IMR-90 (cell line): ENCODE measurements around the gene SLC51A. TPM values are rescaled to one million over a fixed set of nuclear protein-coding genes. Genes with fewer than 3 reads are reported as not detected.

Source experiments
- ATAC-seq: fragments of 200-7000 bp; cut with Tn5 transposase; 2 replicates; pipeline ENCODE4 v1.9.1; 2020; ENCODE audit warnings: low read depth, mild to moderate bottlenecking, moderate library complexity
- BruUV-seq: library from RNA; stranded (reverse); fragments of 400-500 nt; replicated peaks from 2 replicates; lab custom pipeline; 2021; lab: Mats Ljungman, UMichigan
- CTCF ChIA-PET: fragments of 300-600 bp; formaldehyde crosslinking; extraction: SDS; loops from one replicate; lab custom pipeline; 2021; ENCODE audit warnings: antibody characterized with exemption; lab: Yijun Ruan, JAX
- POLR2A ChIA-PET: fragments of 300-600 bp; sonication (Branson Sonifier 250); formaldehyde crosslinking; loops from one replicate; lab custom pipeline; 2022; ENCODE audit warnings: antibody characterized with exemption; ENCODE audit not compliant: unreplicated experiment; lab: Charles Lee
- DNase-seq: peaks from one replicate; pipeline ENCODE4 v3.0.0; 2013
- H2AFZ ChIP-seq: replicated peaks from 2 replicates; pipeline ENCODE3; 2013; ENCODE audit warnings: low read length, mild to moderate bottlenecking; ENCODE audit not compliant: poor library complexity
- H2AK5ac ChIP-seq: 2 replicates; pipeline ENCODE4 v1.6.1; 2013; ENCODE audit warnings: low read depth, low read length, inconsistent platforms
- H2AK9ac ChIP-seq: replicated peaks from 2 replicates; pipeline ENCODE3; 2013; ENCODE audit warnings: mild to moderate bottlenecking, low read depth, low read length, moderate library complexity; ENCODE audit not compliant: poor library complexity
- H2BK120ac ChIP-seq: 2 replicates; pipeline ENCODE4 v1.6.1; 2013; ENCODE audit warnings: low read depth, low read length, inconsistent platforms
- H2BK15ac ChIP-seq: 3 replicates; pipeline ENCODE4 v1.6.1; 2013; ENCODE audit warnings: low read depth, low read length, inconsistent platforms
- H2BK20ac ChIP-seq: 2 replicates; pipeline ENCODE4 v1.6.1; 2013; ENCODE audit warnings: low read depth, mild to moderate bottlenecking, inconsistent platforms, low read length, moderate library complexity
- H2BK5ac ChIP-seq: 2 replicates; pipeline ENCODE4 v1.6.1; 2013; ENCODE audit warnings: mild to moderate bottlenecking, low read depth, low read length, inconsistent platforms; ENCODE audit not compliant: poor library complexity, severe bottlenecking
- H3K14ac ChIP-seq: replicated peaks from 2 replicates; pipeline ENCODE4 v1.6.1; 2013; ENCODE audit warnings: low read depth, low read length, inconsistent platforms
- H3K18ac ChIP-seq: 2 replicates; pipeline ENCODE4 v1.6.1; 2013; ENCODE audit warnings: low read depth, low read length, control low read depth
- H3K23ac ChIP-seq: 2 replicates; pipeline ENCODE4 v1.6.1; 2013; ENCODE audit warnings: low read depth, low read length, inconsistent platforms
- H3K27ac ChIP-seq: 2 replicates; pipeline ENCODE4 v1.5.1; 2013; ENCODE audit warnings: mild to moderate bottlenecking, control low read depth, low read length; ENCODE audit not compliant: insufficient read depth
- H3K27me3 ChIP-seq: 2 replicates; pipeline ENCODE4 v1.6.1; 2013; ENCODE audit warnings: low read length; ENCODE audit not compliant: control insufficient read depth, insufficient read depth
- H3K36me3 ChIP-seq: 2 replicates; pipeline ENCODE4 v1.6.1; 2013; ENCODE audit warnings: low read length, mixed read lengths; ENCODE audit not compliant: control insufficient read depth, insufficient read depth
- H3K4ac ChIP-seq: 2 replicates; pipeline ENCODE4 v1.6.1; 2013; ENCODE audit warnings: low read depth, low read length, inconsistent platforms
- H3K4me1 ChIP-seq: 2 replicates; pipeline ENCODE4 v1.6.1; 2013; ENCODE audit warnings: low read length, mixed read lengths; ENCODE audit not compliant: control insufficient read depth, insufficient read depth
- H3K4me2 ChIP-seq: 2 replicates; pipeline ENCODE4 v1.6.1; 2013; ENCODE audit warnings: low read depth, mild to moderate bottlenecking, control low read depth, low read length, moderate library complexity
- H3K4me3 ChIP-seq: 2 replicates; pipeline ENCODE4 v1.5.1; 2013; ENCODE audit warnings: low read depth, mild to moderate bottlenecking, control low read depth, low read length, moderate library complexity; ENCODE audit not compliant: insufficient read depth
- H3K56ac ChIP-seq: 2 replicates; pipeline ENCODE4 v1.6.1; 2013; ENCODE audit warnings: low read length, inconsistent platforms; ENCODE audit not compliant: insufficient read depth; ENCODE audit errors: extremely low read depth
- H3K79me1 ChIP-seq, 2 experiments: 2 replicates each; pipeline ENCODE4 v1.6.1; 2013; ENCODE audit warnings: low read length in 2 of 2, inconsistent platforms in 1 of 2, low read depth in 1 of 2
- H3K9ac ChIP-seq: 2 replicates; pipeline ENCODE4 v1.6.1; 2013; ENCODE audit warnings: low read depth, low read length, control low read depth
- H3K9me1 ChIP-seq: 2 replicates; pipeline ENCODE4 v1.6.1; 2013; ENCODE audit warnings: low read length, inconsistent platforms; ENCODE audit not compliant: insufficient read depth
- H3K9me3 ChIP-seq: 2 replicates; pipeline ENCODE4 v1.6.1; 2013; ENCODE audit warnings: low read length; ENCODE audit not compliant: control insufficient read depth, insufficient read depth
- H4K20me1 ChIP-seq: 2 replicates; pipeline ENCODE4 v1.6.1; 2013; ENCODE audit warnings: low read length, inconsistent platforms; ENCODE audit not compliant: insufficient read depth
- H4K5ac ChIP-seq: 2 replicates; pipeline ENCODE4 v1.6.1; 2013; ENCODE audit warnings: mild to moderate bottlenecking, low read depth, low read length, control low read depth
- H4K8ac ChIP-seq, 2 experiments: 2 replicates each; pipeline ENCODE4 v1.6.1; 2013; ENCODE audit warnings: low read depth in 2 of 2, low read length in 2 of 2, control low read depth in 1 of 2, inconsistent platforms in 1 of 2
- H4K91ac ChIP-seq: 2 replicates; pipeline ENCODE4 v1.6.1; 2013; ENCODE audit warnings: low read depth, low read length, inconsistent platforms; ENCODE audit not compliant: insufficient read depth
- BHLHE40 ChIP-seq: fragments of 150-350 bp; IDR thresholded peaks from 2 replicates; pipeline ENCODE4 v1.6.1; 2016; ENCODE audit warnings: mild to moderate bottlenecking, low read depth, low read length
- CEBPB ChIP-seq: IDR thresholded peaks from 2 replicates; pipeline ENCODE4 v1.6.1; 2012; ENCODE audit warnings: low read depth, low read length, improper control_type of control experiment
- CHD1 ChIP-seq: IDR thresholded peaks from 2 replicates; pipeline ENCODE4 v1.6.1; 2012; ENCODE audit warnings: low read depth, low read length, improper control_type of control experiment
- FOS ChIP-seq: fragments of 150-350 bp; IDR thresholded peaks from 2 replicates; pipeline ENCODE4 v1.6.1; 2016; ENCODE audit warnings: low read depth, low read length
- MAFK ChIP-seq: IDR thresholded peaks from 2 replicates; pipeline ENCODE4 v1.6.1; 2012; ENCODE audit warnings: low read depth, low read length, improper control_type of control experiment
- MAZ ChIP-seq: IDR thresholded peaks from 2 replicates; pipeline ENCODE4 v1.6.1; 2012; ENCODE audit warnings: low read depth, mild to moderate bottlenecking, low read length, improper control_type of control experiment, moderate library complexity, borderline replicate concordance
- MXI1 ChIP-seq: IDR thresholded peaks from 2 replicates; pipeline ENCODE4 v1.6.1; 2012; ENCODE audit warnings: low read depth, mild to moderate bottlenecking, low read length, moderate library complexity, borderline replicate concordance
- NFE2L2 ChIP-seq: fragments of 150-350 bp; IDR thresholded peaks from 2 replicates; pipeline ENCODE4 v1.6.1; 2016; ENCODE audit warnings: low read depth, mild to moderate bottlenecking, low read length
- POLR2A ChIP-seq: IDR thresholded peaks from 2 replicates; pipeline ENCODE4 v1.6.1; 2012; ENCODE audit warnings: mild to moderate bottlenecking, low read depth, low read length
- RAD21 ChIP-seq: IDR thresholded peaks from 2 replicates; pipeline ENCODE4 v1.6.1; 2012; ENCODE audit warnings: low read length, improper control_type of control experiment
- RCOR1 ChIP-seq: IDR thresholded peaks from 2 replicates; pipeline ENCODE4 v1.6.1; 2012; ENCODE audit warnings: mild to moderate bottlenecking, low read length, improper control_type of control experiment; ENCODE audit not compliant: insufficient replicate concordance
- RFX5 ChIP-seq: IDR thresholded peaks from 2 replicates; pipeline ENCODE4 v1.8.0; 2012; ENCODE audit warnings: low read depth, mild to moderate bottlenecking, low read length, moderate library complexity
- SMC3 ChIP-seq: fragments of 150-350 bp; IDR thresholded peaks from 2 replicates; pipeline ENCODE4 v1.6.1; 2016; ENCODE audit warnings: low read depth, mild to moderate bottlenecking, antibody characterized with exemption, low read length, moderate library complexity
- WGBS, 2 experiments: methylation state at CpG; one replicate each; pipeline versions ENCODE4 v1.1.5 to v1.1.7; 2013; ENCODE audit warnings: missing lambda C conversion rate in 2 of 2; ENCODE audit not compliant: insufficient read length in 1 of 2; ENCODE audit errors: extremely low coverage in 2 of 2; 5-methylcytosine and 5-hydroxymethylcytosine counted together
- dilution Hi-C: fragments of 300-500 bp; cut with HindIII; formaldehyde crosslinking; loops from one replicate; pipeline ENCODE4 v1.14.3; 2018; ENCODE audit warnings: low sequenced_read_pairs; ENCODE audit not compliant: unreplicated experiment
- in situ Hi-C: fragments of 300-500 bp; cut with MboI; formaldehyde crosslinking; loops from 3 replicates; pipeline ENCODE4 v1.14.3; 2019; ENCODE audit warnings: low sequenced_read_pairs, inconsistent platforms, mixed read lengths
- intact Hi-C: fragments of 100-400 bp; cut with micrococcal nuclease; formaldehyde crosslinking; loops from 2 replicates; pipeline ENCODE4 v1.10.0; 2022
- polyA plus RNA-seq, 3 experiments: library from polyadenylated mRNA; depleted of rRNA; stranded (reverse); fragments of >200 nt; gene quantifications; 2 replicates each; pipeline ENCODE4 v1.2.3, GENCODE V29; 2012; ENCODE audit warnings: low replicate concordance in 1 of 3
- total RNA-seq: library from RNA; depleted of rRNA; stranded (reverse); fragments of >200 nt; gene quantifications from 2 replicates; pipeline ENCODE4 v1.2.3, GENCODE V29; 2012
- TF ChIP-seq, protein P1 (sequence below): fragments of 150-350 bp; IDR thresholded peaks from 2 replicates; pipeline ENCODE4 v1.6.1; 2017; ENCODE audit warnings: mild to moderate bottlenecking, antibody characterized with exemption, low read length, low read depth
- TF ChIP-seq, protein P2 (sequence below): conservative IDR thresholded peaks from 2 replicates; pipeline ENCODE4 v1.5.1; 2012; ENCODE audit warnings: mild to moderate bottlenecking, low read depth, low read length, improper control_type of control experiment
- TF ChIP-seq, protein P3 (sequence below): fragments of 150-350 bp; IDR thresholded peaks from 2 replicates; pipeline ENCODE4 v1.6.1; 2016; ENCODE audit warnings: low read depth, mild to moderate bottlenecking, low read length, moderate library complexity, borderline replicate concordance

SLC51A gene
- total and polyA plus RNA-seq, 2 of the 4 experiments (the other 2 are of a cell fraction): not detected

DNA sequence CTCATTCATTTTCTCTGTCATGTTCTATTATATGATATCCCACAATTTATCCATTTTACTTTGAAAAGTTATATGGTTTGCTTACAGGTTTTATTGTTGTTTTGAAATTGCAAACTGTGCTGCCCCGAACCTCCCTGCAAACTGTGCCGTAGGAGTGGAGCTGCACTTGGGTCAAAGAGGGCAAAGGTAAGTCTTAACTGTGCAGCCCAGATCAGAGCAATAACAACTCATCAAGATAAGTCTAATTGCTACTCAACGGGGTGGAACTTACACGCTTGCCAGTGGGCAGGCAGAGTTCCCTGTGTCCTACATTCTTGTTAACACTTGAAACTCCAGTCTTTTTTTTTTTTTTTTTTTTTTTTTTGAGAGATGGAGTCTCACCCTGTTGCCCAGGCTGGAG, 38.4 kb upstream of the SLC51A start:
- no peak overlapping the region for H4K5ac ChIP-seq
- CTCF ChIA-PET: interaction anchor here (0.6 kb wide), 1 partner anchor 60 kb away, joined by 3 read pairs; no protein-coding TSS in a partner anchor
- H3K14ac ChIP-seq: no peak overlapping the region
- TF ChIP-seq BHLHE40: no peak
- TF ChIP-seq RCOR1: no peak
- no peak for TF ChIP-seq MAFK
- TF ChIP-seq, protein P1, sequence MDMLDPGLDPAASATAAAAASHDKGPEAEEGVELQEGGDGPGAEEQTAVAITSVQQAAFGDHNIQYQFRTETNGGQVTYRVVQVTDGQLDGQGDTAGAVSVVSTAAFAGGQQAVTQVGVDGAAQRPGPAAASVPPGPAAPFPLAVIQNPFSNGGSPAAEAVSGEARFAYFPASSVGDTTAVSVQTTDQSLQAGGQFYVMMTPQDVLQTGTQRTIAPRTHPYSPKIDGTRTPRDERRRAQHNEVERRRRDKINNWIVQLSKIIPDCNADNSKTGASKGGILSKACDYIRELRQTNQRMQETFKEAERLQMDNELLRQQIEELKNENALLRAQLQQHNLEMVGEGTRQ: no peak
- TF ChIP-seq POLR2A: no peak
- no peak for TF ChIP-seq MAZ
- TF ChIP-seq CEBPB: no peak
- TF ChIP-seq CHD1: no peak
- TF ChIP-seq, protein P2, sequence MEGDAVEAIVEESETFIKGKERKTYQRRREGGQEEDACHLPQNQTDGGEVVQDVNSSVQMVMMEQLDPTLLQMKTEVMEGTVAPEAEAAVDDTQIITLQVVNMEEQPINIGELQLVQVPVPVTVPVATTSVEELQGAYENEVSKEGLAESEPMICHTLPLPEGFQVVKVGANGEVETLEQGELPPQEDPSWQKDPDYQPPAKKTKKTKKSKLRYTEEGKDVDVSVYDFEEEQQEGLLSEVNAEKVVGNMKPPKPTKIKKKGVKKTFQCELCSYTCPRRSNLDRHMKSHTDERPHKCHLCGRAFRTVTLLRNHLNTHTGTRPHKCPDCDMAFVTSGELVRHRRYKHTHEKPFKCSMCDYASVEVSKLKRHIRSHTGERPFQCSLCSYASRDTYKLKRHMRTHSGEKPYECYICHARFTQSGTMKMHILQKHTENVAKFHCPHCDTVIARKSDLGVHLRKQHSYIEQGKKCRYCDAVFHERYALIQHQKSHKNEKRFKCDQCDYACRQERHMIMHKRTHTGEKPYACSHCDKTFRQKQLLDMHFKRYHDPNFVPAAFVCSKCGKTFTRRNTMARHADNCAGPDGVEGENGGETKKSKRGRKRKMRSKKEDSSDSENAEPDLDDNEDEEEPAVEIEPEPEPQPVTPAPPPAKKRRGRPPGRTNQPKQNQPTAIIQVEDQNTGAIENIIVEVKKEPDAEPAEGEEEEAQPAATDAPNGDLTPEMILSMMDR: no peak
- TF ChIP-seq, protein P3, sequence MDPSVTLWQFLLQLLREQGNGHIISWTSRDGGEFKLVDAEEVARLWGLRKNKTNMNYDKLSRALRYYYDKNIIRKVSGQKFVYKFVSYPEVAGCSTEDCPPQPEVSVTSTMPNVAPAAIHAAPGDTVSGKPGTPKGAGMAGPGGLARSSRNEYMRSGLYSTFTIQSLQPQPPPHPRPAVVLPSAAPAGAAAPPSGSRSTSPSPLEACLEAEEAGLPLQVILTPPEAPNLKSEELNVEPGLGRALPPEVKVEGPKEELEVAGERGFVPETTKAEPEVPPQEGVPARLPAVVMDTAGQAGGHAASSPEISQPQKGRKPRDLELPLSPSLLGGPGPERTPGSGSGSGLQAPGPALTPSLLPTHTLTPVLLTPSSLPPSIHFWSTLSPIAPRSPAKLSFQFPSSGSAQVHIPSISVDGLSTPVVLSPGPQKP: no peak
- no peak for TF ChIP-seq SMC3
- TF ChIP-seq NFE2L2: no peak
- no peak for TF ChIP-seq RFX5
- no peak for TF ChIP-seq FOS
- TF ChIP-seq RAD21: no peak
- no peak for TF ChIP-seq MXI1
- POLR2A ChIA-PET: no interaction called here
- no peaks in the 10 kb centered on the region for H3K9me1 ChIP-seq
- H4K91ac ChIP-seq: no peak overlapping the region
- no peaks in the 10 kb centered on the region for H3K9me3 ChIP-seq
- no peak overlapping the region for H2AK9ac ChIP-seq
- in situ Hi-C loops: no loop called here
- H2AK5ac ChIP-seq: no peak overlapping the region
- H3K27me3 ChIP-seq: peaks cover 5% of the 10 kb centered on the region; the same call in 1 of the 2 replicates
- no peaks in the 10 kb centered on the region for H4K20me1 ChIP-seq
- H3K79me1 ChIP-seq: no peaks in the 10 kb centered on the region
- H2BK20ac ChIP-seq: no peak overlapping the region
- no peak overlapping the region for H2AFZ ChIP-seq
- no peak overlapping the region for H3K4ac ChIP-seq
- DNase-seq (no peak), ATAC-seq (no peak)
- H4K8ac ChIP-seq: no peak overlapping the region
- no CpG with 5 or more reads among the region's 4 CpGs for WGBS, 2 experiments
- no peak overlapping the region for H3K4me3 ChIP-seq
- H3K23ac ChIP-seq: no peak overlapping the region
- dilution Hi-C loops: loop anchor here (25.0 kb wide), 1 partner anchor 116 kb away; no protein-coding TSS in a partner anchor
- no peak overlapping the region for H3K4me2 ChIP-seq
- no peak overlapping the region for H3K27ac ChIP-seq
- no peak overlapping the region for H2BK5ac ChIP-seq
- H2BK15ac ChIP-seq: no peak overlapping the region
- no peak overlapping the region for H3K56ac ChIP-seq
- intact Hi-C loops: loop anchor here (5.0 kb wide), 1 partner anchor 96 kb away; the partner anchor contains the start of gene TFRC
- H3K18ac ChIP-seq: no peak overlapping the region
- BruUV-seq: no TSS peak
- no peak overlapping the region for H2BK120ac ChIP-seq
- H3K36me3 ChIP-seq: no peaks in the 10 kb centered on the region
- no peak overlapping the region for H3K9ac ChIP-seq
- H3K4me1 ChIP-seq: peaks cover 3% of the 10 kb centered on the region; the same call in 1 of the 2 replicates
